ENCODE measurements around the gene ZNF284. TPM values are rescaled to one million over a fixed set of nuclear protein-coding genes. Genes with fewer than 3 reads are reported as not detected.
"Not testable (repeated sequence)": the region's sequence is repeated elsewhere in the genome, so short reads cannot be mapped to it uniquely, and the experiment has no call there.

The ZNF284 gene
- total RNA-seq, 5 donors from 2014 or later (not counting 1 experiment from before 2014, with no cell fraction given), result 2.6 to 5.9 (median 4.9) TPM

- peaks cover 22 to 24% (median 23%) of the 10 kb centered on the region in 3 donors for H3K4me1 Mint-ChIP-seq
- H3K4me3 Mint-ChIP-seq, result no peak overlapping the region
- H3K27ac ChIP-seq (ENCODE audit: low read length), result no peak overlapping the region
- no peaks in the 10 kb centered on the region for H3K27me3 ChIP-seq (replicated peaks in 1 of 2; ENCODE audit: control insufficient read depth in 2 of 2, extremely low read depth in 1 of 2, insufficient read depth in 2 of 2, low read length in 1 of 2)
- DNase-seq (no peak), ATAC-seq (replicated peaks in 1 of 4) (no peak)
- H3K4me1 ChIP-seq (ENCODE audit: control insufficient read depth in 1 of 2, extremely low read depth in 1 of 2, insufficient read depth in 2 of 2, low read length in 2 of 2), result peaks cover 6 to 19% of the 10 kb centered on the region in 2 experiments
- H3K27ac Mint-ChIP-seq, result no peak overlapping the region
- peaks cover 6 to 13% of the 10 kb centered on the region in 2 donors for H3K36me3 ChIP-seq (ENCODE audit: control insufficient read depth in 2 of 2, extremely low read depth in 1 of 2, insufficient read depth in 1 of 2, low read length in 1 of 2)
- peaks cover 17 to 50% (median 42%) of the 10 kb centered on the region in 3 donors for H3K9me3 Mint-ChIP-seq
- H3K9me3 ChIP-seq, result peaks cover 12% of the 10 kb centered on the region
- H3K4me3 ChIP-seq (ENCODE audit: control insufficient read depth in 1 of 2, extremely low read depth in 1 of 2, low read length in 1 of 2), result no peak overlapping the region
- CTCF ChIA-PET, result no interaction called here
- H3K36me3 Mint-ChIP-seq, result peaks cover 39% of the 10 kb centered on the region
- H3K27me3 Mint-ChIP-seq, result no peaks in the 10 kb centered on the region
- POLR2A ChIA-PET, result no interaction called here
Measured at GRCh38 chr19:44109458-44109857, 37.5 kb downstream of the ZNF284 start.

GRCh38 chr19:44111910-44112463 is 40.0 kb downstream of the ZNF284 start:
- ATAC-seq (replicated peaks in 1 of 4) (no peak), DNase-seq (peak in 1 of 35 experiments; percentile 4)
- no peak overlapping the region for H3K27ac Mint-ChIP-seq
- no peaks in the 10 kb centered on the region for H3K27me3 Mint-ChIP-seq
- no peak overlapping the region for H3K27ac ChIP-seq (ENCODE audit: low read length)
- CTCF ChIA-PET, result no interaction called here
- H3K4me3 ChIP-seq (ENCODE audit: control insufficient read depth in 1 of 2, extremely low read depth in 1 of 2, low read length in 1 of 2), result no peak overlapping the region
- POLR2A ChIA-PET, result interaction anchor here in 1 of 2 donors (0.7 kb wide), 1 partner anchor 16 kb away, joined by 3 read pairs; no protein-coding TSS in a partner anchor
- H3K9me3 Mint-ChIP-seq, result peaks cover 12 to 34% (median 28%) of the 10 kb centered on the region in 3 donors
- WGBS (ENCODE audit: insufficient coverage), result 44% methylated on average over 10 of the region's 17 CpGs
- H3K36me3 ChIP-seq (ENCODE audit: control insufficient read depth in 2 of 2, extremely low read depth in 1 of 2, insufficient read depth in 1 of 2, low read length in 1 of 2), result peaks cover 0 to 7% of the 10 kb centered on the region in 2 donors
- peaks cover 36% of the 10 kb centered on the region for H3K36me3 Mint-ChIP-seq
- no peaks in the 10 kb centered on the region for H3K27me3 ChIP-seq (replicated peaks in 1 of 2; ENCODE audit: control insufficient read depth in 2 of 2, extremely low read depth in 1 of 2, insufficient read depth in 2 of 2, low read length in 1 of 2)
- peaks cover 35 to 38% (median 35%) of the 10 kb centered on the region in 3 donors for H3K4me1 Mint-ChIP-seq
- peak overlapping the region; percentile 50 to 97 (median 71) for H3K4me3 Mint-ChIP-seq
- H3K9me3 ChIP-seq, result peaks cover 4% of the 10 kb centered on the region
- H3K4me1 ChIP-seq (ENCODE audit: control insufficient read depth in 1 of 2, extremely low read depth in 1 of 2, insufficient read depth in 2 of 2, low read length in 2 of 2), result peaks cover 6 to 21% of the 10 kb centered on the region in 2 experiments

GRCh38 chr19:44112802-44113137 is 40.8 kb downstream of the ZNF284 start:
- peak overlapping the region in 1 of 2 donors; percentile 89 for H3K27ac Mint-ChIP-seq
- CTCF ChIA-PET, result no interaction called here
- no peaks in the 10 kb centered on the region for H3K27me3 Mint-ChIP-seq
- DNase-seq (no peak), ATAC-seq (replicated peaks in 1 of 4) (no peak)
- H3K36me3 ChIP-seq (ENCODE audit: control insufficient read depth in 2 of 2, extremely low read depth in 1 of 2, insufficient read depth in 1 of 2, low read length in 1 of 2), result peaks cover 0 to 7% of the 10 kb centered on the region in 2 donors
- H3K4me1 Mint-ChIP-seq, result peaks cover 35 to 38% (median 35%) of the 10 kb centered on the region in 3 donors
- peaks cover 6 to 21% of the 10 kb centered on the region in 2 experiments for H3K4me1 ChIP-seq (ENCODE audit: control insufficient read depth in 1 of 2, extremely low read depth in 1 of 2, insufficient read depth in 2 of 2, low read length in 2 of 2)
- peak overlapping the region; percentile 72 to 99 for H3K4me3 ChIP-seq (ENCODE audit: control insufficient read depth in 1 of 2, extremely low read depth in 1 of 2, low read length in 1 of 2)
- 5% methylated on average over 9 of the region's 11 CpGs for WGBS (ENCODE audit: insufficient coverage)
- peak overlapping the region; percentile 96 to 97 (median 97) for H3K4me3 Mint-ChIP-seq
- POLR2A ChIA-PET, result no interaction called here
- H3K9me3 ChIP-seq, result peaks cover 3% of the 10 kb centered on the region
- H3K9me3 Mint-ChIP-seq, result peaks cover 10 to 26% (median 24%) of the 10 kb centered on the region in 3 donors
- peaks cover 34% of the 10 kb centered on the region for H3K36me3 Mint-ChIP-seq
- no peak overlapping the region for H3K27ac ChIP-seq (ENCODE audit: low read length)
- H3K27me3 ChIP-seq (replicated peaks in 1 of 2; ENCODE audit: control insufficient read depth in 2 of 2, extremely low read depth in 1 of 2, insufficient read depth in 2 of 2, low read length in 1 of 2), result no peaks in the 10 kb centered on the region

- Histone ChIP-seq H3K36me3 (ENCODE audit: control insufficient read depth in 2 of 2, extremely low read depth in 1 of 2, insufficient read depth in 1 of 2, low read length in 1 of 2) (peaks cover 0 to 11% of the 10 kb centered on the region in 2 donors), H3K27me3 (replicated peaks in 1 of 2; ENCODE audit: control insufficient read depth in 2 of 2, extremely low read depth in 1 of 2, insufficient read depth in 2 of 2, low read length in 1 of 2) (no peaks in the 10 kb centered on the region), H3K4me3 (ENCODE audit: control insufficient read depth in 1 of 2, extremely low read depth in 1 of 2, low read length in 1 of 2) (peak within 1 kb of the TSS; percentile 72 to 99), H3K4me1 (ENCODE audit: control insufficient read depth in 1 of 2, extremely low read depth in 1 of 2, insufficient read depth in 2 of 2, low read length in 2 of 2) (peaks cover 6 to 21% of the 10 kb centered on the region in 2 experiments), H3K9me3 (no peaks in the 10 kb centered on the region), H3K27ac (ENCODE audit: low read length) (peak within 1 kb of the TSS; percentile 40)
- H3K27ac Mint-ChIP-seq, result peak within 1 kb of the TSS; percentile 86 to 89
- peaks cover 35 to 38% (median 35%) of the 10 kb centered on the region in 3 donors for H3K4me1 Mint-ChIP-seq
- POLR2A ChIA-PET, result no interaction called here
- ATAC-seq (replicated peaks in 1 of 4) (peak; percentile 99), DNase-seq (peak; percentile 47 to 91 (median 66))
- H3K9me3 Mint-ChIP-seq, result peaks cover 10 to 21% (median 19%) of the 10 kb centered on the region in 3 donors
- peak within 1 kb of the TSS; percentile 96 to 97 (median 97) for H3K4me3 Mint-ChIP-seq
- peaks cover 33% of the 10 kb centered on the region for H3K36me3 Mint-ChIP-seq
- H3K27me3 Mint-ChIP-seq, result no peaks in the 10 kb centered on the region
- WGBS (ENCODE audit: insufficient coverage), result 0% methylated on average over 44 of the region's 44 CpGs
- CTCF ChIA-PET, result no interaction called here
Measured at GRCh38 chr19:44113138-44113783, 41.3 kb downstream of the ZNF284 start, which contains the start of gene ZNF225. TSS of gene ZNF225 (plus strand) at chr19:44113399. CDS start at chr19:44115828, 2,429 bp downstream.

- 3% methylated on average over 10 of the region's 18 CpGs for WGBS (ENCODE audit: insufficient coverage)
- CTCF ChIA-PET, result no interaction called here
- no peaks in the 10 kb centered on the region for H3K9me3 ChIP-seq
- no peak for ATAC-seq (replicated peaks in 1 of 4)
- H3K27ac ChIP-seq (ENCODE audit: low read length), result peak overlapping the region; percentile 40
- Mint-ChIP-seq H3K4me3 (peak overlapping the region; percentile 96 to 97 (median 97)), H3K27ac (peak overlapping the region in 1 of 2 donors; percentile 89), H3K9me3 (peaks cover 10 to 19% (median 17%) of the 10 kb centered on the region in 3 donors), H3K27me3 (no peaks in the 10 kb centered on the region), H3K4me1 (peaks cover 35 to 38% (median 35%) of the 10 kb centered on the region in 3 donors), H3K36me3 (peaks cover 35% of the 10 kb centered on the region)
- peak overlapping the region; percentile 72 to 99 for H3K4me3 ChIP-seq (ENCODE audit: control insufficient read depth in 1 of 2, extremely low read depth in 1 of 2, low read length in 1 of 2)
- POLR2A ChIA-PET, result no interaction called here
- DNase-seq, result peak in 1 of 35 experiments; percentile 8
- peaks cover 0 to 16% of the 10 kb centered on the region in 2 donors for H3K36me3 ChIP-seq (ENCODE audit: control insufficient read depth in 2 of 2, extremely low read depth in 1 of 2, insufficient read depth in 1 of 2, low read length in 1 of 2)
- H3K4me1 ChIP-seq (ENCODE audit: control insufficient read depth in 1 of 2, extremely low read depth in 1 of 2, insufficient read depth in 2 of 2, low read length in 2 of 2), result peaks cover 6 to 21% of the 10 kb centered on the region in 2 experiments
- H3K27me3 ChIP-seq (replicated peaks in 1 of 2; ENCODE audit: control insufficient read depth in 2 of 2, extremely low read depth in 1 of 2, insufficient read depth in 2 of 2, low read length in 1 of 2), result no peaks in the 10 kb centered on the region
Measured at GRCh38 chr19:44113784-44114390, 41.9 kb downstream of the ZNF284 start.

GRCh38 chr19:44121162-44121561 is 49.2 kb downstream of the ZNF284 start:
- peaks cover 7 to 21% (median 12%) of the 10 kb centered on the region in 3 donors for H3K4me1 Mint-ChIP-seq
- DNase-seq; H3K27me3 Mint-ChIP-seq; H3K9me3 ChIP-seq; POLR2A ChIA-PET; H3K4me1 ChIP-seq (ENCODE audit: control insufficient read depth in 1 of 2, extremely low read depth in 1 of 2, insufficient read depth in 2 of 2, low read length in 2 of 2); H3K27ac ChIP-seq (ENCODE audit: low read length); CTCF ChIA-PET; H3K4me3 Mint-ChIP-seq; H3K27ac Mint-ChIP-seq; H3K27me3 ChIP-seq (replicated peaks in 1 of 2; ENCODE audit: control insufficient read depth in 2 of 2, extremely low read depth in 1 of 2, insufficient read depth in 2 of 2, low read length in 1 of 2); ATAC-seq (replicated peaks in 1 of 4); H3K4me3 ChIP-seq (ENCODE audit: control insufficient read depth in 1 of 2, extremely low read depth in 1 of 2, low read length in 1 of 2): not testable (repeated sequence)
- H3K36me3 Mint-ChIP-seq, result peaks cover 92% of the 10 kb centered on the region
- WGBS (ENCODE audit: insufficient coverage), result no CpG with 5 or more reads among the region's 4 CpGs
- H3K36me3 ChIP-seq (ENCODE audit: control insufficient read depth in 2 of 2, extremely low read depth in 1 of 2, insufficient read depth in 1 of 2, low read length in 1 of 2), result peaks cover 10 to 52% of the 10 kb centered on the region in 2 donors
- H3K9me3 Mint-ChIP-seq, result peaks cover 35 to 52% (median 42%) of the 10 kb centered on the region in 3 donors

All from T-cell (primary cell).